HepG2 (cell line): ENCODE data around the gene WFDC11. TPM values are rescaled to one million over a fixed set of nuclear protein-coding genes. Genes with fewer than 3 reads are reported as not detected.

Source experiments
- ATAC-seq: fragments of 200-7000 bp; cut with Tn5 transposase; 3 replicates; pipeline ENCODE4 v1.9.1; 2020; ENCODE audit warnings: mild to moderate bottlenecking, moderate library complexity
- BruUV-seq: library from RNA; stranded (reverse); fragments of 400-500 nt; replicated peaks from 2 replicates; lab custom pipeline; 2021; lab: Mats Ljungman, UMichigan
- CTCF ChIA-PET: fragments of 300-600 bp; formaldehyde crosslinking; extraction: SDS; loops from one replicate; lab custom pipeline; 2021; ENCODE audit warnings: low total read pairs, inconsistent platforms, low intra/inter-chr PET ratio; lab: Yijun Ruan, JAX
- POLR2A ChIA-PET: fragments of 350-600 bp; sonication (Branson Sonifier 250); formaldehyde crosslinking; loops from one replicate; lab custom pipeline; 2020; ENCODE audit warnings: antibody characterized with exemption, inconsistent platforms; lab: Yijun Ruan, JAX
- DNase-seq: peaks from one replicate; pipeline ENCODE4 v3.0.0-alpha.2; 2015; ENCODE audit warnings: low spot score
- FAIRE-seq: peaks from 3 replicates; lab custom pipeline; 2011; peaks lifted over from hg19 to GRCh38; lab: Jason Lieb, UNC
- H2AFZ ChIP-seq: one replicate; pipeline ENCODE4 v1.6.1; 2011; ENCODE audit warnings: low read length, inconsistent platforms
- H3K27ac ChIP-seq: fragments of 300-600 bp; 3 replicates; pipeline ENCODE4 v1.8.0; 2011; ENCODE audit warnings: mixed run types, mild to moderate bottlenecking, mixed read lengths, low read length, inconsistent platforms; ENCODE audit not compliant: insufficient read depth; ENCODE audit errors: extremely low read length
- H3K27me3 ChIP-seq, 2 experiments: fragments of 200-600 bp in 1 of 2; 2 replicates in 1 of 2; 3 replicates in 1 of 2; pipeline versions ENCODE4 v1.6.0 to v1.8.0; 2011; ENCODE audit warnings: low read length in 2 of 2, mild to moderate bottlenecking in 2 of 2, moderate library complexity in 2 of 2, inconsistent platforms in 1 of 2; ENCODE audit not compliant: insufficient read depth in 2 of 2, control insufficient read depth in 1 of 2
- H3K36me3 ChIP-seq, 2 experiments: fragments of 200-600 bp in 1 of 2; replicated peaks in 1 of 2; 2 replicates in 1 of 2; 3 replicates in 1 of 2; pipeline versions ENCODE4 v1.5.1 to v1.8.0; 2011; ENCODE audit warnings: low read length in 2 of 2, inconsistent platforms in 1 of 2; ENCODE audit not compliant: insufficient read depth in 2 of 2, control insufficient read depth in 1 of 2
- H3K4me1 ChIP-seq: 2 replicates; pipeline ENCODE4 v1.5.1; 2012; ENCODE audit warnings: low read length, inconsistent platforms; ENCODE audit not compliant: insufficient read depth
- H3K4me2 ChIP-seq: 2 replicates; pipeline ENCODE4 v1.6.0; 2011; ENCODE audit warnings: low read depth, low read length, inconsistent platforms
- H3K4me3 ChIP-seq, 3 experiments: fragments of 200-600 bp in 1 of 3; sonication (generic), shearing (Covaris generic) in 1 of 3; replicated peaks in 1 of 3; 2 replicates each; pipeline ENCODE4 v1.5.1; 2011 to 2016; ENCODE audit warnings: low read length in 3 of 3, inconsistent platforms in 2 of 3, low read depth in 2 of 3, mild to moderate bottlenecking in 2 of 3, control low read depth in 1 of 3, mixed read lengths in 1 of 3; ENCODE audit not compliant: insufficient read depth in 1 of 3
- H3K79me2 ChIP-seq: one replicate; pipeline ENCODE4 v1.6.1; 2011; ENCODE audit warnings: low read length, inconsistent platforms; ENCODE audit not compliant: insufficient read depth
- H3K9ac ChIP-seq: 2 replicates; pipeline ENCODE4 v1.6.0; 2011; ENCODE audit warnings: mild to moderate bottlenecking, low read depth, low read length, inconsistent platforms; ENCODE audit not compliant: insufficient read depth
- H3K9me3 ChIP-seq: 2 replicates; pipeline ENCODE4 v1.5.1; 2012; ENCODE audit warnings: mild to moderate bottlenecking, low read length
- H4K20me1 ChIP-seq: 2 replicates; pipeline ENCODE4 v1.6.0; 2011; ENCODE audit warnings: inconsistent platforms, mild to moderate bottlenecking, low read length, moderate library complexity; ENCODE audit not compliant: insufficient read depth
- FOSL2 ChIP-seq: sonication (generic); formaldehyde crosslinking; IDR thresholded peaks from 2 replicates; pipeline ENCODE4 v1.4.0; 2020; ENCODE audit warnings: missing genetic modification reagents
- FOXO4 ChIP-seq: sonication (generic); formaldehyde crosslinking; conservative IDR thresholded peaks from 2 replicates; pipeline ENCODE4 v1.8.1; 2023; ENCODE audit warnings: missing genetic modification reagents
- NCOA2 ChIP-seq: sonication (generic); formaldehyde crosslinking; IDR thresholded peaks from 2 replicates; pipeline ENCODE4 v1.8.0; 2022; ENCODE audit warnings: inconsistent platforms
- NFE2L1 ChIP-seq: sonication (generic); formaldehyde crosslinking; IDR thresholded peaks from 2 replicates; pipeline ENCODE4 v1.4.0; 2020; ENCODE audit warnings: missing genetic modification reagents, mild to moderate bottlenecking, borderline replicate concordance
- NFIC ChIP-seq: IDR thresholded peaks from 2 replicates; pipeline ENCODE4 v1.6.1; 2012; ENCODE audit warnings: mild to moderate bottlenecking, low read length, inconsistent platforms
- POLR2AphosphoS5 ChIP-seq: IDR thresholded peaks from 2 replicates; pipeline ENCODE4 v1.6.1; 2012; ENCODE audit warnings: low read depth, low read length
- ZNF331 ChIP-seq: sonication (generic); formaldehyde crosslinking; IDR thresholded peaks from 2 replicates; pipeline ENCODE4 v1.4.0; 2020; ENCODE audit warnings: missing genetic modification reagents
- ZNF784 ChIP-seq: sonication (generic); formaldehyde crosslinking; IDR thresholded peaks from 2 replicates; pipeline ENCODE4 v1.5.1; 2020; ENCODE audit warnings: missing genetic modification reagents, mild to moderate bottlenecking, borderline replicate concordance
- ZNF792 ChIP-seq: IDR thresholded peaks from 2 replicates; pipeline ENCODE4 v1.6.1; 2016
- ZSCAN25 ChIP-seq: sonication (generic); formaldehyde crosslinking; IDR thresholded peaks from 2 replicates; pipeline ENCODE4 v1.8.0; 2022; ENCODE audit warnings: mild to moderate bottlenecking, missing genetic modification reagents
- WGBS: methylation state at CpG from one replicate; pipeline ENCODE4 v1.1.6; 2017; ENCODE audit warnings: low lambda C conversion rate; 5-methylcytosine and 5-hydroxymethylcytosine counted together
- in situ Hi-C: cut with HindIII; loops from 2 replicates; pipeline ENCODE4 v1.10.0; 2017; ENCODE audit warnings: low pct_unique_long_range_greater_than_20kb; ENCODE audit not compliant: extremely low pct_ligation_motif_present
- intact Hi-C: fragments of 100-400 bp; cut with micrococcal nuclease; formaldehyde crosslinking; loops from one replicate; pipeline ENCODE4 v1.10.0; 2022; ENCODE audit not compliant: unreplicated experiment
- polyA plus RNA-seq, 8 experiments: library from polyadenylated mRNA; depleted of rRNA in 3 of 8; stranded (reverse) in 7 of 8; unstranded in 1 of 8; fragments of >200 nt; fragmentation: Illumina TruSeq in 4 of 8; extraction: Trizol in 4 of 8; gene quantifications; 2 replicates each; pipeline versions ENCODE4 v1.2.1 to v1.2.3, GENCODE V29; 2011 to 2016; ENCODE audit warnings: low read depth in 4 of 8, missing spikeins in 1 of 8, mixed read lengths in 1 of 8; ENCODE audit not compliant: insufficient read depth in 1 of 8
- total RNA-seq, 5 experiments: library from RNA; depleted of rRNA; stranded (reverse); fragments of >200 nt; fragmentation: Illumina TruSeq; extraction: Trizol; gene quantifications; 2 replicates each; pipeline ENCODE4 v1.2.3, GENCODE V29; 2016; ENCODE audit warnings: low read depth in 1 of 5

Gene WFDC11
- total and polyA plus RNA-seq, 2 of the 13 experiments (the other 11 are each of a cell fraction or from before 2014, with no cell fraction given) = not detected

GRCh38 chr20:45649312-45649863, 20.7 kb downstream of the WFDC11 start (continued):
- TF ChIP-seq NFE2L1 (no peak), ZNF792 (CRISPR knock-in tag) (no peak), NFIC (no peak), FOSL2 (CRISPR knock-in tag) (no peak), ZNF331 (CRISPR knock-in tag) (no peak), ZNF784 (CRISPR knock-in tag) (no peak), POLR2AphosphoS5 (no peak)

- intact Hi-C loops = no loop called here
- BruUV-seq = no TSS peak
- Histone ChIP-seq H3K27me3 (peaks cover 0 to 4% of the 10 kb centered on the region in 2 experiments; a peak in 1 of 5 replicates), H3K9me3 (no peaks in the 10 kb centered on the region), H3K79me2 (no peaks in the 10 kb centered on the region), H3K4me3 (no peak overlapping the region), H3K36me3 (no peaks in the 10 kb centered on the region), H3K27ac (no peak overlapping the region), H2AFZ (no peak overlapping the region), H3K4me2 (no peak overlapping the region), H3K4me1 (peaks cover 9% of the 10 kb centered on the region), H3K9ac (no peak overlapping the region), H4K20me1 (no peaks in the 10 kb centered on the region)
- ATAC-seq (peak; percentile 51), DNase-seq (no peak), FAIRE-seq (no peak)
- ChIA-PET POLR2A (no interaction called here), CTCF (no interaction called here)
- 0% methylated on average over 1 of the region's 1 CpG for WGBS
- in situ Hi-C loops = no loop called here
- TF ChIP-seq FOXO4 (CRISPR knock-in tag) = 0 out of 2 replicates have a peak, but pooled peaks have one; percentile 65
- no peak for TF ChIP-seq NCOA2
- TF ChIP-seq ZSCAN25 (CRISPR knock-in tag) = no peak
These were observed 22.5 kb downstream of the WFDC11 start for GRCh38 chr20:45647441-45648050.
